Measurements from ENCODE around the gene ASRGL1. TPM values are rescaled to one million over a fixed set of nuclear protein-coding genes. Genes with fewer than 3 reads are reported as not detected.

ASRGL1 gene
- total RNA-seq, 1 experiment from 2014 or later, result 37.7 TPM

- Histone ChIP-seq H3K27ac (ENCODE audit: low read depth, low read length, poor library complexity, severe bottlenecking) (no peak overlapping the region), H3K4me1 (ENCODE audit: insufficient read depth, low read length, poor library complexity, severe bottlenecking) (no peaks in the 10 kb centered on the region), H3K4me3 (ENCODE audit: low read depth, low read length, poor library complexity, severe bottlenecking) (no peak overlapping the region), H3K27me3 (replicated peaks; ENCODE audit: insufficient read depth, low read depth, low read length, poor library complexity) (no peaks in the 10 kb centered on the region), H3K9me3 (ENCODE audit: low read depth, low read length, poor library complexity, severe bottlenecking) (no peaks in the 10 kb centered on the region), H3K36me3 (ENCODE audit: insufficient read depth, low read length, poor library complexity, severe bottlenecking) (no peaks in the 10 kb centered on the region)
- intact Hi-C loops (cut with micrococcal nuclease; ENCODE audit: unreplicated experiment), result no loop called here
- no peak for TF ChIP-seq CTCF (conservative IDR thresholded peaks at IDR 0.05; ENCODE audit: low read depth, low read length)
- no peak for TF ChIP-seq EZH2 (IDR thresholded peaks at IDR 0.05; ENCODE audit: borderline replicate concordance, low read depth, low read length, poor library complexity, severe bottlenecking)
- no peak for DNase-seq (ENCODE audit: low spot score)
- POLR2A ChIA-PET (ENCODE audit: low non-redundant PET), result no interaction called here
- no TSS peak for BruUV-seq (replicated peaks)
- CTCF ChIA-PET, result interaction anchor here (0.7 to 1.3 kb wide), 2 partner anchors 13 to 519 kb away, joined by 3 to 6 read pairs; no protein-coding TSS in a partner anchor
Measured at GRCh38 chr11:62411524-62411923, 74.3 kb downstream of the ASRGL1 start.

GRCh38 chr11:62413060-62413696, 75.9 kb downstream of the ASRGL1 start:
- POLR2A ChIA-PET (ENCODE audit: low non-redundant PET), result no interaction called here
- Histone ChIP-seq H3K4me3 (ENCODE audit: low read depth, low read length, poor library complexity, severe bottlenecking) (no peak overlapping the region), H3K27me3 (replicated peaks; ENCODE audit: insufficient read depth, low read depth, low read length, poor library complexity) (no peaks in the 10 kb centered on the region), H3K27ac (ENCODE audit: low read depth, low read length, poor library complexity, severe bottlenecking) (no peak overlapping the region), H3K36me3 (ENCODE audit: insufficient read depth, low read length, poor library complexity, severe bottlenecking) (no peaks in the 10 kb centered on the region), H3K4me1 (ENCODE audit: insufficient read depth, low read length, poor library complexity, severe bottlenecking) (no peaks in the 10 kb centered on the region), H3K9me3 (ENCODE audit: low read depth, low read length, poor library complexity, severe bottlenecking) (no peaks in the 10 kb centered on the region)
- CTCF ChIA-PET, result no interaction called here
- TF ChIP-seq CTCF (conservative IDR thresholded peaks at IDR 0.05; ENCODE audit: low read depth, low read length) (no peak), EZH2 (IDR thresholded peaks at IDR 0.05; ENCODE audit: borderline replicate concordance, low read depth, low read length, poor library complexity, severe bottlenecking) (no peak)
- BruUV-seq (replicated peaks), result no TSS peak
- DNase-seq (ENCODE audit: low spot score), result no peak
- intact Hi-C loops (cut with micrococcal nuclease; ENCODE audit: unreplicated experiment), result no loop called here

GRCh38 chr11:62416596-62416995, 79.3 kb downstream of the ASRGL1 start:
- H3K27ac ChIP-seq (ENCODE audit: low read depth, low read length, poor library complexity, severe bottlenecking), result no peak overlapping the region
- DNase-seq (ENCODE audit: low spot score), result no peak
- H3K4me1 ChIP-seq (ENCODE audit: insufficient read depth, low read length, poor library complexity, severe bottlenecking), result peaks cover 19% of the 10 kb centered on the region
- BruUV-seq (replicated peaks), result no TSS peak
- ChIA-PET CTCF (no interaction called here), POLR2A (ENCODE audit: low non-redundant PET) (no interaction called here)
- no peak for TF ChIP-seq EZH2 (IDR thresholded peaks at IDR 0.05; ENCODE audit: borderline replicate concordance, low read depth, low read length, poor library complexity, severe bottlenecking)
- no peak for TF ChIP-seq CTCF (conservative IDR thresholded peaks at IDR 0.05; ENCODE audit: low read depth, low read length)
- H3K4me3 ChIP-seq (ENCODE audit: low read depth, low read length, poor library complexity, severe bottlenecking), result no peak overlapping the region
- no peaks in the 10 kb centered on the region for H3K36me3 ChIP-seq (ENCODE audit: insufficient read depth, low read length, poor library complexity, severe bottlenecking)
- intact Hi-C loops (cut with micrococcal nuclease; ENCODE audit: unreplicated experiment), result no loop called here
- no peaks in the 10 kb centered on the region for H3K27me3 ChIP-seq (replicated peaks; ENCODE audit: insufficient read depth, low read depth, low read length, poor library complexity)
- no peaks in the 10 kb centered on the region for H3K9me3 ChIP-seq (ENCODE audit: low read depth, low read length, poor library complexity, severe bottlenecking)
